Esophagus muscularis mucosa (tissue), 3 donors: ENCODE measurements around the gene PTPN14.

Source experiments
- POLR2AphosphoS5 ChIP-seq, 2 donors: sonication (generic); formaldehyde crosslinking; IDR thresholded peaks; one replicate each; pipeline ENCODE4 v1.6.1; 2017; ENCODE audit warnings: antibody characterized with exemption in 2 of 2
- TF ChIP-seq, protein P1 (sequence below), 3 experiments: fragments of 200-600 bp in 2 of 3; fragments of 450-650 bp in 1 of 3; sonication (generic) in 2 of 3; IDR thresholded peaks; one replicate each; pipeline ENCODE4 v1.5.1; 2017 to 2019; ENCODE audit warnings: antibody characterized with exemption in 3 of 3, mild to moderate bottlenecking in 2 of 3, moderate library complexity in 1 of 3

DNA sequence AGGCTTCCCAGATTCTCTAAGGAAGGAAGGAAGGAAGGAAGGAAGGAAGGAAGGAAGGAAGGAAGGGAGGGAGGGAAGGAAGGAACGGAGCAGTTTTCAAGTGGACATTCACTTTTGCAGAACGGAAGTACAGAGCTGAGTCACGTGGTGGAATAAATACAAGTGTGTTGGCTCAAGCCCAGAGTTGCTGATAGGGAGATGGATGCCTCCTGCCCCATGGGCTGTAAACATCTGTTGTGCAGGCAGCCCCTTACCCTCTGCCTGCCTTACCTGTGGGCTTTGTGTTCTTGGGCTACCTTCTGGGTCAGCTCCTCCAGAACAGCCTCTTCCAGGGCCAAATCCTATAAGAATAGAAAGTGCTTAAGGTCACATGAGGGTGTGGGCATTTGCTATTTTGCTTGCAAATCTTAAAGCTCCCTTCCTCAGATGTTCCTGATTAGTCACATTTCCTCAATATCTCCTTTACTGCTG lies 148.8 kb downstream of the PTPN14 start:
- TF ChIP-seq POLR2AphosphoS5 (IDR thresholded peaks at IDR 0.05), result no peak
- TF ChIP-seq, protein P1, sequence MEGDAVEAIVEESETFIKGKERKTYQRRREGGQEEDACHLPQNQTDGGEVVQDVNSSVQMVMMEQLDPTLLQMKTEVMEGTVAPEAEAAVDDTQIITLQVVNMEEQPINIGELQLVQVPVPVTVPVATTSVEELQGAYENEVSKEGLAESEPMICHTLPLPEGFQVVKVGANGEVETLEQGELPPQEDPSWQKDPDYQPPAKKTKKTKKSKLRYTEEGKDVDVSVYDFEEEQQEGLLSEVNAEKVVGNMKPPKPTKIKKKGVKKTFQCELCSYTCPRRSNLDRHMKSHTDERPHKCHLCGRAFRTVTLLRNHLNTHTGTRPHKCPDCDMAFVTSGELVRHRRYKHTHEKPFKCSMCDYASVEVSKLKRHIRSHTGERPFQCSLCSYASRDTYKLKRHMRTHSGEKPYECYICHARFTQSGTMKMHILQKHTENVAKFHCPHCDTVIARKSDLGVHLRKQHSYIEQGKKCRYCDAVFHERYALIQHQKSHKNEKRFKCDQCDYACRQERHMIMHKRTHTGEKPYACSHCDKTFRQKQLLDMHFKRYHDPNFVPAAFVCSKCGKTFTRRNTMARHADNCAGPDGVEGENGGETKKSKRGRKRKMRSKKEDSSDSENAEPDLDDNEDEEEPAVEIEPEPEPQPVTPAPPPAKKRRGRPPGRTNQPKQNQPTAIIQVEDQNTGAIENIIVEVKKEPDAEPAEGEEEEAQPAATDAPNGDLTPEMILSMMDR (IDR thresholded peaks at IDR 0.05), result no peak
